OCI-LY7 (cell line): ENCODE data around the gene PCBD1.

ENCODE experiments used
- CTCF ChIP-seq: fragments of 200-600 bp; sonication (generic); conservative IDR thresholded peaks from 2 replicates; pipeline ENCODE4 v1.5.1; 2014; ENCODE audit warnings: mild to moderate bottlenecking, antibody characterized with exemption, low read length, moderate library complexity, mixed read lengths
- EZH2phosphoT487 ChIP-seq: fragments of 200-600 bp; sonication (generic); IDR thresholded peaks from 2 replicates; pipeline ENCODE4 v1.6.1; 2018; ENCODE audit warnings: low read depth, borderline replicate concordance, mild to moderate bottlenecking, mixed run types, antibody characterized with exemption, low read length, moderate library complexity, mixed read lengths

- TF ChIP-seq CTCF = no peak
- TF ChIP-seq EZH2phosphoT487 = no peak
Observed at GRCh38 chr10:70845816-70846215, 42.5 kb downstream of the PCBD1 start.
